Kidney (tissue), 14 donors: Measurements from ENCODE around the gene FIGNL2. TPM values are rescaled to one million over a fixed set of nuclear protein-coding genes. Genes with fewer than 3 reads are reported as not detected.

Source experiments
- DNase-seq, 5 donors: peaks; one replicate each; pipeline ENCODE4 v3.0.0-alpha.2; 2013 to 2020
- FAIRE-seq: peaks from 2 replicates; lab custom pipeline; 2012; peaks lifted over from hg19 to GRCh38; lab: Jason Lieb, UNC
- H3K27ac ChIP-seq, 2 donors: one replicate each; pipeline ENCODE4 v1.7.0; 2013; ENCODE audit warnings: low read depth in 2 of 2, low read length in 2 of 2, inconsistent platforms in 1 of 2
- H3K27me3 ChIP-seq: one replicate; pipeline ENCODE4 v1.7.1; 2013; ENCODE audit warnings: low read length, inconsistent platforms; ENCODE audit not compliant: control insufficient read depth, insufficient read depth
- H3K36me3 ChIP-seq, 3 donors: one replicate each; pipeline versions ENCODE4 v1.7.0 to v1.7.1; 2013; ENCODE audit warnings: low read length in 3 of 3, control low read depth in 1 of 3, inconsistent platforms in 1 of 3; ENCODE audit not compliant: insufficient read depth in 3 of 3, control insufficient read depth in 2 of 3
- H3K4me1 ChIP-seq, 3 donors: one replicate each; pipeline versions ENCODE4 v1.7.0 to v1.7.1; 2013; ENCODE audit warnings: low read length in 3 of 3, inconsistent platforms in 1 of 3, low read depth in 1 of 3; ENCODE audit not compliant: control insufficient read depth in 2 of 3, insufficient read depth in 2 of 3
- H3K4me3 ChIP-seq, 3 donors: one replicate each; pipeline versions ENCODE4 v1.7.0 to v1.8.1; 2013; ENCODE audit warnings: low read length in 3 of 3, control low read depth in 1 of 3, inconsistent platforms in 1 of 3
- H3K9ac ChIP-seq, 3 donors: one replicate each; pipeline versions ENCODE4 v1.7.0 to v1.7.1; 2013; ENCODE audit warnings: low read length in 3 of 3, control low read depth in 1 of 3, inconsistent platforms in 1 of 3
- H3K9me3 ChIP-seq, 3 donors: one replicate each; pipeline versions ENCODE4 v1.7.0 to v1.7.1; 2013; ENCODE audit warnings: low read length in 3 of 3, control low read depth in 1 of 3, inconsistent platforms in 1 of 3; ENCODE audit not compliant: control insufficient read depth in 2 of 3, insufficient read depth in 1 of 3
- intact Hi-C: fragments of 100-400 bp; cut with DNase I; formaldehyde crosslinking; loops from one replicate; pipeline ENCODE4 v1.11.1; 2022
- polyA plus RNA-seq: library from polyadenylated mRNA; stranded (reverse); fragments of 350-450 nt; fragmentation: Illumina TruSeq; extraction: RNeasy Lipid Tissue Mini Kit (QIAGEN cat#74804); gene quantifications from one replicate; pipeline ENCODE4 v1.2.3, GENCODE V29; 2014; ENCODE audit warnings: low read depth, low replicate concordance; ENCODE audit not compliant: insufficient read depth
- total RNA-seq: library from RNA; stranded (reverse); fragmentation: NEBNext Ultra II Directional; extraction: Animal tissue kit (Norgen Biotek cat#: 25700); gene quantifications from one replicate; pipeline ENCODE4 v1.2.1, GENCODE V29; 2021
- TF ChIP-seq, protein P1 (sequence below): IDR thresholded peaks from 3 replicates; pipeline ENCODE4 v1.5.1; 2012; ENCODE audit warnings: mild to moderate bottlenecking, moderate library complexity, borderline replicate concordance; ENCODE audit not compliant: insufficient read depth; ENCODE audit errors: extremely low read depth
- donor health status: control.
- donor health status: control.
- donor health status: control.
- donor health status: control.
- donor health status: control.
- donor health status: DM: yes; HTN: yes; CAD: no.
- donor health status: Normal renal cell carcinoma (clear cell type).

The FIGNL2 gene
- total and polyA plus RNA-seq, 2 donors from 2014 or later = 3.1 to 6.1 TPM

DNA sequence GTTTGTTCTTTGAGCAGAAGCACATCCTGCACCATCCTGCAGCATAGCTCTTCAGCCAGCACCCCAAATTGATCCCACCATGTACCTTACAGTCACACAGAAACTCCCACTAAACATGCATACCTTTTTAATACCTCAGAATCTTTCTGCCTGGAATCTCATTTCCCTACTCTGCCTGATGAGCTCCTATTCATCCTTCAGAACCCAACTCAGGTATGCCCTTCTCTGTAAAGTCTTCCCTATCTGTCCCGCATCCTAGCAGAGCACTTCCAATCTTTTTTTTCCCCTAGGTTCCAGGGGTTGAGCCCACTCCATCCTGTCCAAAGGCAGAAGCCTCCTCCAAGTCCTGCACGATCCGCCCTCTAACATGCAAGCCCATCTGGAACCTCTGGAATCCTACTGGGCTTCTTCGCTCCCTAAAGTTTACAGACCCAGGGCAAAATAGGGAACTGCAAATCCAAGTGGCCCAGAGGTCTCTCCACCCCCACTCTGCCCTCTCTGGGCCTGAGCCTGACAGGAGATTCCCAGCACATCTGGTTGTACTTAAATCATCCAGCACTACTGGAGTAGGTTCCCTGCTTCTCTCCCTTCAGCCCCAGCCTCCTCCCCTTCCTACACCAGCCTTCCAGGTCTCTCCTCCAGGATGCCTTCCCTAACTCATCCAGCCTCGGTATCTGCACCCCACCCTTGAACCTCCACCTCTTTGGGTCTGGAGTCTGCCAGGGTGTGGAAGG is 4.1 kb upstream of the FIGNL2 start:
- H3K36me3 ChIP-seq = no peaks in the 10 kb centered on the region
- H3K27me3 ChIP-seq = no peaks in the 10 kb centered on the region
- no peak for FAIRE-seq

GRCh38 chr12:51851413-51852124 is 3.1 kb upstream of the FIGNL2 start:
- TF ChIP-seq, protein P1, sequence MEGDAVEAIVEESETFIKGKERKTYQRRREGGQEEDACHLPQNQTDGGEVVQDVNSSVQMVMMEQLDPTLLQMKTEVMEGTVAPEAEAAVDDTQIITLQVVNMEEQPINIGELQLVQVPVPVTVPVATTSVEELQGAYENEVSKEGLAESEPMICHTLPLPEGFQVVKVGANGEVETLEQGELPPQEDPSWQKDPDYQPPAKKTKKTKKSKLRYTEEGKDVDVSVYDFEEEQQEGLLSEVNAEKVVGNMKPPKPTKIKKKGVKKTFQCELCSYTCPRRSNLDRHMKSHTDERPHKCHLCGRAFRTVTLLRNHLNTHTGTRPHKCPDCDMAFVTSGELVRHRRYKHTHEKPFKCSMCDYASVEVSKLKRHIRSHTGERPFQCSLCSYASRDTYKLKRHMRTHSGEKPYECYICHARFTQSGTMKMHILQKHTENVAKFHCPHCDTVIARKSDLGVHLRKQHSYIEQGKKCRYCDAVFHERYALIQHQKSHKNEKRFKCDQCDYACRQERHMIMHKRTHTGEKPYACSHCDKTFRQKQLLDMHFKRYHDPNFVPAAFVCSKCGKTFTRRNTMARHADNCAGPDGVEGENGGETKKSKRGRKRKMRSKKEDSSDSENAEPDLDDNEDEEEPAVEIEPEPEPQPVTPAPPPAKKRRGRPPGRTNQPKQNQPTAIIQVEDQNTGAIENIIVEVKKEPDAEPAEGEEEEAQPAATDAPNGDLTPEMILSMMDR = no peak
- H3K4me3 ChIP-seq = no peak overlapping the region
- peak in 2 of 5 donors; percentile 45 to 60 for DNase-seq

More for the DNA sequence above, 4.1 kb upstream of the FIGNL2 start:
- peaks cover 0 to 15% (median 8%) of the 10 kb centered on the region in 3 donors for H3K4me1 ChIP-seq
- DNase-seq = no peak
- TF ChIP-seq, protein P1 = no peak
- H3K27ac ChIP-seq = no peak overlapping the region
- no peak overlapping the region for H3K9ac ChIP-seq
- no peak overlapping the region for H3K4me3 ChIP-seq
- H3K9me3 ChIP-seq = no peaks in the 10 kb centered on the region
- intact Hi-C loops = no loop called here

DNA sequence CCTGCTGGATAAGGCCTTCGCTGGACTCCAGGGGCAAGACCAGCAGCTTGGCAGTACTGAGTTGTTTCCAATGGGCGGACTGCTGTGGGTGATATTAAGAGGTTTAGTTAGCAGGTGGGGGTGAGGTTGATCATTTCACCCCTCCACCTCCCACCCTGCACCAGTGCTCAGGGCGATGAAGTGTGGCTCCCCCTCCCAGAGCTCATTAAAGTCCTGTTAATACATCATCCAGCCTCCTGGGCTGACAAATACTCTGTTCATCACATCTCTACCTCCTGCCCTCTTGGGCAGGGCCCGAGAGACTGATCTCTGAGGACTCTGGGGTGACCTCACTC is 2.4 kb upstream of the FIGNL2 start:
- Histone ChIP-seq H3K27ac (peak overlapping the region in 1 of 2 donors; percentile 36), H3K9me3 (no peaks in the 10 kb centered on the region), H3K27me3 (no peaks in the 10 kb centered on the region), H3K4me3 (peak overlapping the region in 1 of 3 donors; percentile 49), H3K9ac (no peak overlapping the region), H3K4me1 (peaks cover 5 to 18% (median 8%) of the 10 kb centered on the region in 3 donors), H3K36me3 (no peaks in the 10 kb centered on the region)
- DNase-seq = peak in 4 of 5 donors; percentile 54 to 73 (median 66)
- no peak for FAIRE-seq
- intact Hi-C loops = no loop called here
- TF ChIP-seq, protein P1 = no peak

More at GRCh38 chr12:51851413-51852124, 3.1 kb upstream of the FIGNL2 start:
- Histone ChIP-seq H3K9me3 (no peaks in the 10 kb centered on the region), H3K27me3 (no peaks in the 10 kb centered on the region), H3K9ac (no peak overlapping the region), H3K4me1 (peaks cover 0 to 15% (median 8%) of the 10 kb centered on the region in 3 donors), H3K27ac (no peak overlapping the region), H3K36me3 (no peaks in the 10 kb centered on the region)
- intact Hi-C loops = no loop called here
- FAIRE-seq = no peak
